HepG2 (cell line): ENCODE measurements around the gene TOB1. TPM values are rescaled to one million over a fixed set of nuclear protein-coding genes. Genes with fewer than 3 reads are reported as not detected.

ENCODE experiments used
- ADNP ChIP-seq: sonication (generic); formaldehyde crosslinking; IDR thresholded peaks from 2 replicates; pipeline ENCODE4 v1.4.0; 2020; ENCODE audit warnings: missing genetic modification reagents
- AKNA ChIP-seq: sonication (generic); formaldehyde crosslinking; IDR thresholded peaks from 2 replicates; pipeline ENCODE4 v1.4.0; 2020; ENCODE audit warnings: missing genetic modification reagents, borderline replicate concordance
- ARID3A ChIP-seq: IDR thresholded peaks from 2 replicates; pipeline ENCODE4 v1.6.1; 2012; ENCODE audit warnings: low read depth, low read length, improper control_type of control experiment
- CCDC6 ChIP-seq: sonication (generic); formaldehyde crosslinking; IDR thresholded peaks from 2 replicates; pipeline ENCODE4 v1.8.1; 2022; ENCODE audit warnings: mild to moderate bottlenecking, missing genetic modification reagents, moderate library complexity
- FOXA1 ChIP-seq, 2 experiments: fragments of 450-650 bp in 1 of 2; sonication (generic) in 1 of 2; formaldehyde crosslinking in 1 of 2; IDR thresholded peaks; 2 replicates each; pipeline versions ENCODE4 v1.4.0 to v1.6.1; 2016 to 2020; ENCODE audit warnings: missing genetic modification reagents in 1 of 2
- GLMP ChIP-seq: sonication (generic); formaldehyde crosslinking; IDR thresholded peaks from 2 replicates; pipeline ENCODE4 v1.9.0; 2021; ENCODE audit warnings: missing genetic modification reagents, mild to moderate bottlenecking, borderline replicate concordance
- HNRNPUL1 ChIP-seq: fragments of 200-400 bp; formaldehyde crosslinking; IDR thresholded peaks from 2 replicates; pipeline ENCODE4 v1.6.1; 2017; ENCODE audit warnings: low read depth, mild to moderate bottlenecking, low read length, moderate library complexity
- MXD3 ChIP-seq: IDR thresholded peaks from 2 replicates; pipeline ENCODE4 v1.6.1; 2016; ENCODE audit warnings: mild to moderate bottlenecking, missing biosample characterization, missing genetic modification reagents
- NCOA5 ChIP-seq: sonication (generic); formaldehyde crosslinking; IDR thresholded peaks from 2 replicates; pipeline ENCODE4 v1.4.0; 2020; ENCODE audit warnings: missing genetic modification reagents
- PRDM4 ChIP-seq: sonication (generic); formaldehyde crosslinking; IDR thresholded peaks from 2 replicates; pipeline ENCODE4 v1.9.0; 2021; ENCODE audit warnings: missing genetic modification reagents, borderline replicate concordance
- SIX1 ChIP-seq: sonication (generic); formaldehyde crosslinking; IDR thresholded peaks from 2 replicates; pipeline ENCODE4 v1.4.0; 2020; ENCODE audit warnings: missing genetic modification reagents, borderline replicate concordance
- SRSF1 ChIP-seq: fragments of 200-400 bp; formaldehyde crosslinking; optimal IDR thresholded peaks from 2 replicates; pipeline ENCODE3; 2017; ENCODE audit warnings: mild to moderate bottlenecking, low read depth, low read length, moderate library complexity
- TCF12 ChIP-seq, 2 experiments: fragments of 450-650 bp in 1 of 2; sonication (generic) in 1 of 2; formaldehyde crosslinking in 1 of 2; IDR thresholded peaks; 2 replicates each; pipeline versions ENCODE4 v1.6.1 to v1.8.0; 2017 to 2022; ENCODE audit warnings: antibody characterized with exemption in 1 of 2, mild to moderate bottlenecking in 1 of 2, missing genetic modification reagents in 1 of 2, moderate library complexity in 1 of 2
- ZNF143 ChIP-seq: sonication (generic); formaldehyde crosslinking; IDR thresholded peaks from 2 replicates; pipeline ENCODE4 v1.4.0; 2020; ENCODE audit warnings: missing genetic modification reagents
- ZNF18 ChIP-seq: sonication (generic); formaldehyde crosslinking; IDR thresholded peaks from 2 replicates; pipeline ENCODE4 v1.8.0; 2022; ENCODE audit warnings: mild to moderate bottlenecking, missing genetic modification reagents; ENCODE audit not compliant: insufficient replicate concordance
- ZNF235 ChIP-seq: sonication (generic); formaldehyde crosslinking; IDR thresholded peaks from 2 replicates; pipeline ENCODE4 v1.8.1; 2023; ENCODE audit warnings: mild to moderate bottlenecking, missing genetic modification reagents, borderline replicate concordance
- ZNF7 ChIP-seq: IDR thresholded peaks from 2 replicates; pipeline ENCODE4 v1.6.1; 2016; ENCODE audit warnings: missing biosample characterization, missing genetic modification reagents
- polyA plus RNA-seq, 8 experiments: library from polyadenylated mRNA; depleted of rRNA in 3 of 8; stranded (reverse) in 7 of 8; unstranded in 1 of 8; fragments of >200 nt; fragmentation: Illumina TruSeq in 4 of 8; extraction: Trizol in 4 of 8; gene quantifications; 2 replicates each; pipeline versions ENCODE4 v1.2.1 to v1.2.3, GENCODE V29; 2011 to 2016; ENCODE audit warnings: low read depth in 4 of 8, missing spikeins in 1 of 8, mixed read lengths in 1 of 8; ENCODE audit not compliant: insufficient read depth in 1 of 8
- total RNA-seq, 5 experiments: library from RNA; depleted of rRNA; stranded (reverse); fragments of >200 nt; fragmentation: Illumina TruSeq; extraction: Trizol; gene quantifications; 2 replicates each; pipeline ENCODE4 v1.2.3, GENCODE V29; 2016; ENCODE audit warnings: low read depth in 1 of 5

Gene TOB1
- total and polyA plus RNA-seq, 2 of the 13 experiments (the other 11 are each of a cell fraction or from before 2014, with no cell fraction given): 21.9 to 57.7 TPM

- no peak for TF ChIP-seq FOXA1 (IDR thresholded peaks at IDR 0.05)
- TF ChIP-seq FOXA1 (CRISPR knock-in tag; IDR thresholded peaks at IDR 0.05): no peak
- no peak for TF ChIP-seq GLMP (CRISPR knock-in tag)
- TF ChIP-seq AKNA (CRISPR knock-in tag): no peak
- TF ChIP-seq MXD3 (CRISPR knock-in tag): no peak
- TF ChIP-seq ZNF143 (CRISPR knock-in tag): no peak
- TF ChIP-seq SRSF1: no peak
- TF ChIP-seq ADNP (CRISPR knock-in tag): peak; percentile 61; the same call in 1 of the 2 replicates
- no peak for TF ChIP-seq PRDM4 (CRISPR knock-in tag)
- no peak for TF ChIP-seq ZNF235
- no peak for TF ChIP-seq ZNF7 (CRISPR knock-in tag)
- TF ChIP-seq CCDC6: 0 out of 2 replicates have a peak, but pooled peaks have one; percentile 14
- TF ChIP-seq ZNF18 (CRISPR knock-in tag): peak; percentile 31
- TF ChIP-seq ARID3A: no peak
- no peak for TF ChIP-seq TCF12 (IDR thresholded peaks at IDR 0.05)
- TF ChIP-seq TCF12 (CRISPR knock-in tag; IDR thresholded peaks at IDR 0.05): no peak
- no peak for TF ChIP-seq HNRNPUL1
- peak; percentile 8; the same call in 1 of the 2 replicates for TF ChIP-seq SIX1 (CRISPR knock-in tag)
- no peak for TF ChIP-seq NCOA5
Observed at GRCh38 chr17:50891577-50891989, 25.4 kb upstream of the TOB1 start (continued).
